Measurements from ENCODE around the gene GATAD1. TPM values are rescaled to one million over a fixed set of nuclear protein-coding genes. Genes with fewer than 3 reads are reported as not detected.

GATAD1 gene
- total RNA-seq, 2 donors from 2014 or later: 33.8 to 35.5 TPM

GRCh38 chr7:92506363-92506762, 59.1 kb downstream of the GATAD1 start:
- ATAC-seq (replicated peaks in 1 of 2) (no peak), DNase-seq (no peak)
- Mint-ChIP-seq H3K4me1 (ENCODE audit: low read depth) (no peaks in the 10 kb centered on the region), H3K27me3 (ENCODE audit: low read depth) (no peaks in the 10 kb centered on the region), H3K9me3 (no peaks in the 10 kb centered on the region), H3K27ac (peak overlapping the region; percentile 37), H3K36me3 (ENCODE audit: insufficient read depth in 2 of 2) (peaks cover 0 to 3% of the 10 kb centered on the region in 2 donors), H3K4me3 (no peak overlapping the region)

GRCh38 chr7:92508946-92509345, 61.7 kb downstream of the GATAD1 start:
- ATAC-seq (replicated peaks in 1 of 2) (no peak), DNase-seq (no peak)
- no peaks in the 10 kb centered on the region for H3K27me3 Mint-ChIP-seq (ENCODE audit: low read depth)
- H3K9me3 Mint-ChIP-seq: no peaks in the 10 kb centered on the region
- no peak overlapping the region for H3K27ac Mint-ChIP-seq
- no peaks in the 10 kb centered on the region for H3K4me1 Mint-ChIP-seq (ENCODE audit: low read depth)
- peaks cover 0 to 4% of the 10 kb centered on the region in 2 donors for H3K36me3 Mint-ChIP-seq (ENCODE audit: insufficient read depth in 2 of 2)
- no peak overlapping the region for H3K4me3 Mint-ChIP-seq

Other genes with a start within 250 kb of the GATAD1 start
- gene KRIT1, start 201.6 kb upstream of the GATAD1 start, total RNA-seq: 10 to 100 TPM; 35.4 to 44.8 TPM
- 10 to 100 TPM; 48.8 to 57.1 TPM for gene ANKIB1, start 201.5 kb upstream of the GATAD1 start, total RNA-seq
- not detected for gene ERVW-1, start 30.5 kb downstream of the GATAD1 start, total RNA-seq
- 10 to 100 TPM; 20.8 to 22.8 TPM for gene PEX1, start 81.0 kb downstream of the GATAD1 start, total RNA-seq
- 10 to 100 TPM; 13.5 to 16.1 TPM for gene RBM48, start 81.3 kb downstream of the GATAD1 start, total RNA-seq
- gene FAM133B, start 142.9 kb downstream of the GATAD1 start, total RNA-seq: 10 to 100 TPM; 30.3 to 35.7 TPM

All from activated T-cell treated with anti-CD3 and anti-CD28 coated beads, Interleukin-2, amount 50 U/mL, for 72 hours (primary cell).